Astrocyte of the spinal cord (primary cell): ENCODE data around the gene MCC.

Experiments used
- DNase-seq: peaks from one replicate; pipeline ENCODE4 v3.0.0; 2011; ENCODE audit warnings: low read depth, low spot score
- H3K4me3 ChIP-seq: 2 replicates; pipeline ENCODE4 v1.5.1; 2011; ENCODE audit warnings: low read depth, mild to moderate bottlenecking, low read length, moderate library complexity
- in situ Hi-C: cut with HindIII; loops from 2 replicates; pipeline ENCODE4 v1.10.0; 2017; ENCODE audit warnings: low sequenced_read_pairs
- TF ChIP-seq, protein P1 (sequence below): IDR thresholded peaks from 2 replicates; pipeline ENCODE4 v1.5.1; 2012; ENCODE audit warnings: low read depth, mild to moderate bottlenecking, low read length, inconsistent platforms

The MCC gene

GRCh38 chr5:113064806-113065205 is 423.4 kb downstream of the MCC start:
- in situ Hi-C loops: no loop called here
- TF ChIP-seq, protein P1, sequence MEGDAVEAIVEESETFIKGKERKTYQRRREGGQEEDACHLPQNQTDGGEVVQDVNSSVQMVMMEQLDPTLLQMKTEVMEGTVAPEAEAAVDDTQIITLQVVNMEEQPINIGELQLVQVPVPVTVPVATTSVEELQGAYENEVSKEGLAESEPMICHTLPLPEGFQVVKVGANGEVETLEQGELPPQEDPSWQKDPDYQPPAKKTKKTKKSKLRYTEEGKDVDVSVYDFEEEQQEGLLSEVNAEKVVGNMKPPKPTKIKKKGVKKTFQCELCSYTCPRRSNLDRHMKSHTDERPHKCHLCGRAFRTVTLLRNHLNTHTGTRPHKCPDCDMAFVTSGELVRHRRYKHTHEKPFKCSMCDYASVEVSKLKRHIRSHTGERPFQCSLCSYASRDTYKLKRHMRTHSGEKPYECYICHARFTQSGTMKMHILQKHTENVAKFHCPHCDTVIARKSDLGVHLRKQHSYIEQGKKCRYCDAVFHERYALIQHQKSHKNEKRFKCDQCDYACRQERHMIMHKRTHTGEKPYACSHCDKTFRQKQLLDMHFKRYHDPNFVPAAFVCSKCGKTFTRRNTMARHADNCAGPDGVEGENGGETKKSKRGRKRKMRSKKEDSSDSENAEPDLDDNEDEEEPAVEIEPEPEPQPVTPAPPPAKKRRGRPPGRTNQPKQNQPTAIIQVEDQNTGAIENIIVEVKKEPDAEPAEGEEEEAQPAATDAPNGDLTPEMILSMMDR: no peak
- DNase-seq: no peak

GRCh38 chr5:113063927-113064326 is 424.3 kb downstream of the MCC start:
- TF ChIP-seq, protein P1: no peak
- H3K4me3 ChIP-seq: no peak overlapping the region
- DNase-seq: no peak
- in situ Hi-C loops: no loop called here

More at GRCh38 chr5:113064806-113065205, 423.4 kb downstream of the MCC start:
- H3K4me3 ChIP-seq: no peak overlapping the region

DNA sequence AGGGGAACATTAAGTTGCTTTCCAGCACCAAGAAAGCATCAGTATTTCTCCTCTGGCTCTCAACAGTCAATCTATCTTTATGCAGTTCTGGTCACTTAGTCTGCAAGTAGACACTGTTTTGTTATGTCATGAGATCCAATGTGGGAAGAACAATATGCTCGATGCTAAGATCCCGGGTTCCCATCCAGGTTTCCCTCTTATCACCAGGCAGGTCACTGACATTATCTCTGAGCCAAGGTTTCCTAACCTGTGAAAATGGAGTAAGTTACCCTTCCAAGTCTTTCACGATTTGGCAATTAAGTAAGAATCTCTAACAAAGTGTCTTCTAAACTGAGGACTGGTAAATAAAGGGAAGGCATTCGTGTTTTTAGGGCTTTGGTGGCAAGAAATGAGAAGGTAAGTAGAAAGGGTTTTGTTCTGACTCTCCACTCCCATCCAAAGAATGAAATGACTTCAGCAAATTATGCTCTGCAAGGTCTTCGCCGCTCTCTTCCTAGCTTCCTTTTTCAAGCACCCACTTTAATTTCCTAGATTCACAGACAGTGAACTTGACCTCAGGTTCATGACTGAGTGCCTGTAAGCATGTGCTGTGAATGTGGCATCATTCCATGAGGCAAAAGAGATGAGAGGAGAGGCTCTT is 425.3 kb downstream of the MCC start:
- no peak for DNase-seq
- TF ChIP-seq, protein P1: no peak
- no peak overlapping the region for H3K4me3 ChIP-seq
- in situ Hi-C loops: no loop called here

DNA sequence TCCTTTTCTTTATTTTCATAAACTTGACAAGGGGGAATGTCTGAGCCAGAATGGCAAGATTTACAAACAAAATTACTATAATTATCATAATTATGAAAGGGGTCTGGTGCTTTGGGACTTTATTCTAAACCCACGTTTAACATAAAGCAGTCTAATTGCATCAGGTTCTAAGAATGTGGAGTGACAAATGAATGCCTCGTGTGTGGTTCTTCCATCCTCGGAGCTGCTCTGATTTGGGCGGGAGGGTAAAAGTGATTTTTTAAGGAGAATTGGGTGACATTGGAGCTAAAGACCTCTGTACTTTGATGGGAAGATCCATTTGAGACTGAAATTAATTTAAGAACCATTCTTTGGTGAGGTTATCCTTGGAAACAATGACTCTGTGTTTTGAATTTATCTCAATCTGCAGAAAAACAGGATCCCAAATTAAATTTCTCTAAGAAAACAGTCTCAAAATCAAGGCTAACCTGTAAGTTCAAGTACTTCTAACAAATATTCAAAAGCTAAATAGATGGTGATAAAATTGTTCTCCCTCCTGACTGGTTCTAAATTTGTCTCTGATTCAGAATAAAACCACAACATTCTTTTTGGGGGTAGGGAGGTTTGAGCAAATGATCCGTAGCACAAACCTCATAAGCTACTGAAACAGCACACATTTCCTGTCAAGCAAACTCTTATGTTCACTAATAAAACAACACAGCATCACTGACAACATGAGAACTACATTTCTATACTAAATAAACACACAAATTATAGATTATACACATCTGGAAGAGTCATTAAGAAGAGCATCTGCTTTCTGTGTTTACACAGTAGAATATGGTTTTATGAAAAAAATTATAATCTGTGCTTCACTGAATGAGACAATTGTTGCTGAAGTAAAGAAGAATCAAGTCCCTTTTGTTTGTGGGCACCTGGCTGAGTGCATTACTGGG is 426.1 kb downstream of the MCC start:
- peak; percentile 87 for DNase-seq
- in situ Hi-C loops: no loop called here
- TF ChIP-seq, protein P1: no peak
- no peak overlapping the region for H3K4me3 ChIP-seq

GRCh38 chr5:113060408-113061025 is 427.7 kb downstream of the MCC start:
- in situ Hi-C loops: no loop called here
- DNase-seq: no peak
- TF ChIP-seq, protein P1: no peak
- H3K4me3 ChIP-seq: no peak overlapping the region

DNA sequence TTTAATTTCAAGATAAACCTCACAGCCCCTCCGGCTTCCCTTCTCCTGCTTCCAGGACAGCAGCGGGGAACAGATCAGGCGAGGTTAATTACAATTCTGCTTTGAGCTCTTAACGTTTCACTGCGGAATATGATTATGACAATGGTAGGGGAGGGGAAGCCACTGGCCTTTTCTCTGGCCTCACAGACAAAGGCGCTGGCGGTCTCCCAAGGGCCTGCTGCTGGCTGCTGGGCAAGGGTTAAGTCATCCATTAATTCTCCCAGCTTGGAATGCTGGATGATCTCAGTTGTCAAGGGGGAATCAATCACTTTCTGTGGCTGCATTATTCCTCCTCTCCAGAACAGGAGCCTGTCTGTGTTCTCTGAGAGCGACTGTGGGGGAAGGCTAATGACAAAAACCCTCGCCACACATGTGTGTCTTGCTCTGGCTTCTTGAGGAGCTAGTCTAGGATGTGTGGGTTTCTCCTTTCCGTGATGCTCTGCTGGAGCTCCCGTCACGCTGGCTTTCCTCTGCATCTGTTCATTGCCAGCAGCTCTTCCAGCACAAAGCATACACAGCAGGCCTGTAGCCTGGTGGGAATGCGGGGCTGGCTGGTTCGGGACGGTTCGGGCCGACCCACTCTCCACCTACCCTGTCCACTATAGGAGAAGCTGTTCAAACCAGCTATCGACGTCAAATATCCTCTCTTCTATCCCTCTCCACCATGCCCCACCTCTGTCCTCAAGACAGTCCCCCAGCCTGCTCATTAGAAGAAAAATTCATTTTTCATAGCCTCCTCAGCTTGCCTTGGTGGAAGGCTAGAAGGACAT is 428.8 kb downstream of the MCC start:
- in situ Hi-C loops: no loop called here
- DNase-seq: peak; percentile 86
- no peak overlapping the region for H3K4me3 ChIP-seq
- TF ChIP-seq, protein P1: no peak
